CD4-positive, CD25-positive, alpha-beta regulatory T cell (primary cell): ENCODE measurements around the gene SUPT5H. TPM values are rescaled to one million over a fixed set of nuclear protein-coding genes. Genes with fewer than 3 reads are reported as not detected.

Experiments used
- ATAC-seq, 2 donors: fragments of 150-1000 bp; cut with Tn5 transposase; one replicate each; pipeline ENCODE4 v1.10.0; 2021; ENCODE audit warnings: low read depth in 2 of 2, moderate number of reproducible peaks in 2 of 2, moderate library complexity in 1 of 2
- DNase-seq, 3 donors: peaks; one replicate each; pipeline versions ENCODE4 v3.0.0 to v3.0.0-alpha.2; 2012 to 2022; ENCODE audit warnings: mixed read lengths in 1 of 3
- H3K27ac ChIP-seq: one replicate; pipeline ENCODE4 v1.7.0; 2013; ENCODE audit warnings: mild to moderate bottlenecking, low read length; ENCODE audit not compliant: insufficient read depth, poor library complexity, severe bottlenecking
- H3K27me3 ChIP-seq: one replicate; pipeline ENCODE4 v1.7.0; 2013; ENCODE audit warnings: low read length; ENCODE audit not compliant: control insufficient read depth, insufficient read depth
- H3K36me3 ChIP-seq: one replicate; pipeline ENCODE4 v1.7.0; 2013; ENCODE audit warnings: mild to moderate bottlenecking, low read length, moderate library complexity; ENCODE audit not compliant: control insufficient read depth, insufficient read depth
- H3K4me1 ChIP-seq: 2 replicates; pipeline ENCODE4 v1.7.0; 2013; ENCODE audit warnings: mild to moderate bottlenecking, low read length; ENCODE audit not compliant: insufficient read depth, control insufficient read depth, poor library complexity, severe bottlenecking
- H3K4me3 ChIP-seq: one replicate; pipeline ENCODE4 v1.7.0; 2013; ENCODE audit warnings: low read depth, mild to moderate bottlenecking, low read length, moderate library complexity
- H3K9me3 ChIP-seq, 2 experiments: 1 replicate in 1 of 2; 2 replicates in 1 of 2; pipeline ENCODE4 v1.7.0; 2013; ENCODE audit warnings: low read length in 2 of 2, mild to moderate bottlenecking in 1 of 2, moderate library complexity in 1 of 2; ENCODE audit not compliant: control insufficient read depth in 2 of 2
- H3K27ac Mint-ChIP-seq, 3 donors: one replicate each; pipeline ENCODE4 v1.8.0; 2020 to 2022; ENCODE audit warnings: mild to moderate bottlenecking in 3 of 3, mixed read lengths in 3 of 3, moderate library complexity in 2 of 3
- H3K27me3 Mint-ChIP-seq: one replicate; pipeline ENCODE4 v1.8.0; 2022; ENCODE audit warnings: mild to moderate bottlenecking, mixed read lengths
- H3K36me3 Mint-ChIP-seq: one replicate; pipeline ENCODE4 v1.8.0; 2020; ENCODE audit warnings: mixed read lengths
- H3K4me1 Mint-ChIP-seq, 4 donors: one replicate each; pipeline ENCODE4 v1.8.0; 2020 to 2022; ENCODE audit warnings: mixed read lengths in 4 of 4, mild to moderate bottlenecking in 1 of 4
- H3K4me3 Mint-ChIP-seq, 4 donors: one replicate each; pipeline ENCODE4 v1.8.0; 2020 to 2022; ENCODE audit warnings: mild to moderate bottlenecking in 4 of 4, mixed read lengths in 4 of 4, moderate library complexity in 3 of 4
- H3K9me3 Mint-ChIP-seq, 7 donors: one replicate each; pipeline ENCODE4 v1.8.0; 2020 to 2022; ENCODE audit warnings: mixed read lengths in 7 of 7, mild to moderate bottlenecking in 3 of 7, moderate library complexity in 2 of 7
- polyA plus RNA-seq, 4 donors: library from polyadenylated mRNA; unstranded; fragments of 300-500 nt; fragmentation: Illumina TruSeq; gene quantifications; one replicate each; pipeline ENCODE4 v1.2.3, GENCODE V29; 2021
- total RNA-seq: library from RNA; stranded (reverse); gene quantifications from one replicate; pipeline ENCODE4 v1.2.3, GENCODE V29; 2022

The SUPT5H gene
- total and polyA plus RNA-seq, 5 donors from 2014 or later: 75.1 to 322 (median 83.5) TPM

DNA sequence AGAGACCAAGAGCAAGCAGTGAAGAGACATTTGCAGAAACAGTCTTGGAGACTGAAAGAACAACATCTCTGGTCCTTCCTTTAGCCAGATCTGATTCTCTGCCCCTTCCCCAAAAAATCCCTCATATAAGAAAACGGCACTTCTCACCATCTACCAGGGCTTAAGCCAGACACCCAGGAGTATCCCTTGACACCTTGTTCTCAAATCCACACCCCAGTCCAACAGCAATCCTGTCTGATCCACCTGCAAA lies 34.6 kb upstream of the SUPT5H start:
- peaks cover 4 to 51% (median 38%) of the 10 kb centered on the region in 4 donors for H3K4me1 Mint-ChIP-seq

DNA sequence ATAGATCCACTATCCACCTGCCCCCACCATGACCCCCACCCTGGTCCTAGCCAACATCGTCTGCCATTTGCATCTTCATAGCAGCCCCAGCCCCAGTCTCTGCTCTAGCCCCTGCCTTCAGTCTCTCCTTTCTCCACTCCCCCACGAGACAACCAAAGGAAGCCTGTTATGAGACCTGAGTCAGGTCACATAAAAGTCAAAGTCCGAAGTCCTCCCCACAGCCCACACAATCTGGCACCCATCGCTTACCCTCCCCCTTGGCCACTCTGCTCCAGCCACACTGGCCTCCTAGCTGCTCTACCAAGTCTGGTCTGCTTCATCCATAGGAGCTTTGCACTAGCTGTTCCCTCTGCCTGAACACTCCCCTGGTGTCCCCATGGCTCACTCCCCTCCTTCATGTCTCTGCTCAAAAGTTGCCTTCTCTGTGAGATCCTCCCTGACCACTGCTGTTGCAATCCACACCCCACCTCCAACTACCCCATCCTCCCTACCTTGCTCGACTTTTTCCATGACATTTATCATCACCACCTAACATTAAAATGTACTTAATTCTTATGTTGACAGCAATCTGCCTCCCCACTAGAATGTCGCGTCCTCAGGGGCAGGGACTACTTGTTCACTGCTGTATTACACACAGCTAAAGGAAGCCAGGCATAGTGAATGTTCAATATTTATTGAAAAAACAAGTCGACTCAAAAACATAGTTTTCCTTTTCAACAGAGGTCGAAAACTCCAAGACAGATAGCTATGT lies 34.1 kb upstream of the SUPT5H start:
- peak in 1 of 3 donors; percentile 31 for DNase-seq

More for the DNA sequence above, 34.6 kb upstream of the SUPT5H start:
- Mint-ChIP-seq H3K4me3 (peak overlapping the region; percentile 95 to 99 (median 97)), H3K36me3 (peaks cover 30% of the 10 kb centered on the region), H3K27ac (peak overlapping the region; percentile 99 to 100 (median 99)), H3K9me3 (peaks cover 0 to 11% (median 0%) of the 10 kb centered on the region in 7 donors), H3K27me3 (peaks cover 27% of the 10 kb centered on the region)
- no peaks in the 10 kb centered on the region for H3K27me3 ChIP-seq
- H3K27ac ChIP-seq: peak overlapping the region; percentile 100
- no peaks in the 10 kb centered on the region for H3K9me3 ChIP-seq
- H3K4me3 ChIP-seq: peak overlapping the region; percentile 75
- no peak for ATAC-seq
- no peak for DNase-seq
- peaks cover 21% of the 10 kb centered on the region for H3K36me3 ChIP-seq
- H3K4me1 ChIP-seq: peaks cover 61% of the 10 kb centered on the region

DNA sequence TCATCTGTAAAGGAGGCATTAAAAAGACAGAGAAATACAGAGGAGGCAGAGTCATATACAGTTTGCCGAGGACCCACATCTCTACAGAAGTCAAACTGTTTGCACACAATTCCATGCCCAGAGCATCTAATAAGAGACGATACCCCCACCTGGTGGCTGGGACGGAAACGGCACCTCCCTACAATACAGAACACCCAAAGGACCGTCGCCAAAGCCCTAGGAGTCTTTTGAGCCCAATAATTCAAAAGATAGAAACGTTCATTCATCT lies 33.6 kb upstream of the SUPT5H start:
- Mint-ChIP-seq H3K4me3 (peak overlapping the region; percentile 95 to 99 (median 97)), H3K4me1 (peaks cover 4 to 45% (median 34%) of the 10 kb centered on the region in 4 donors), H3K9me3 (peaks cover 0 to 11% (median 0%) of the 10 kb centered on the region in 7 donors), H3K27me3 (peaks cover 25% of the 10 kb centered on the region), H3K36me3 (peaks cover 30% of the 10 kb centered on the region), H3K27ac (peak overlapping the region; percentile 99 to 100 (median 99))
- H3K4me3 ChIP-seq: peak overlapping the region; percentile 75
- H3K36me3 ChIP-seq: peaks cover 25% of the 10 kb centered on the region
- ATAC-seq (peak; percentile 45 to 47), DNase-seq (peak; percentile 84 to 95 (median 93))
- no peaks in the 10 kb centered on the region for H3K27me3 ChIP-seq
- H3K4me1 ChIP-seq: peaks cover 55% of the 10 kb centered on the region
- H3K9me3 ChIP-seq: no peaks in the 10 kb centered on the region
- H3K27ac ChIP-seq: peak overlapping the region; percentile 100

More for the DNA sequence above, 34.1 kb upstream of the SUPT5H start:
- Histone ChIP-seq H3K4me1 (peaks cover 56% of the 10 kb centered on the region), H3K27me3 (no peaks in the 10 kb centered on the region), H3K27ac (peak overlapping the region; percentile 100), H3K9me3 (no peaks in the 10 kb centered on the region), H3K36me3 (peaks cover 25% of the 10 kb centered on the region), H3K4me3 (peak overlapping the region; percentile 75)
- no peak for ATAC-seq
- peaks cover 4 to 46% (median 36%) of the 10 kb centered on the region in 4 donors for H3K4me1 Mint-ChIP-seq
- H3K4me3 Mint-ChIP-seq: peak overlapping the region; percentile 95 to 99 (median 97)
- H3K27ac Mint-ChIP-seq: peak overlapping the region; percentile 99 to 100 (median 99)
- H3K9me3 Mint-ChIP-seq: peaks cover 0 to 11% (median 0%) of the 10 kb centered on the region in 7 donors
- H3K27me3 Mint-ChIP-seq: peaks cover 27% of the 10 kb centered on the region
- peaks cover 30% of the 10 kb centered on the region for H3K36me3 Mint-ChIP-seq

DNA sequence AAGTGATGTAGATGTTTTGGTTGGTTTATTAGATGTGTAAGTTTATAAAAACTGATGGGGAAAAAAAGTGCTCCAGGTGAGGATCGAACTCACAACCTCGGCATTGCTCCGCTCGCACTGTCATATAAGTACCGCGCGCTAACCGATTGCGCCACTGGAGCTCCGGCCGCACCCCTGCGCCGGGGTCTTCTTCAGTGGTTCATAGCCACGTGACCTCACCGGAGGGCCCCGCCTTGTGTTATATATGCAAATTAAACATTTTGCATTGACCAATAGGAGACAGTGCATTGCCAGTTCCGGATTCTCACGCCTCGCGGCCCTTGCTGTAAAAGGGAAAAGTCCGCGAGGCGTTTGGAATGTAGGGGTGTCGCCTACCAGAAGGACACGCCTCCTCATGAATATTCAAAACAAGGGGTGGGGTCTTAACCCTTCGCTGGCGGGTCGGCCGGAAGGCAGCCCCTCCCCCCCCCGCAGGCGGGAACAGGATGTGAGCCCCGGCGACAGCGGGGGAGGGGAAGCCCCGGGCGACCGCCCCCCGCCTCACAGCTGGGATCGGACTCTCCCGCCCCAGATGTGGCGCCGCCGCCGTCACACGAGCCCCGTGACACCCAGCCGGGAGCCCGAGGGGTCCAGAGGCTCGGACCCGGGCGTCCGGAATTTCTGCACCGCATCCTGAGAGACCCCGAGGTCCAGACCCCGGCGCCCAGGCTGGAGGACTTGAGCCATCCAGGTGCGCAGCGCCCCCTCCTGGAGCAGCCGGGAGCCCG lies 33.1 kb upstream of the SUPT5H start, which contains the start of gene PLEKHG2:
TSS of gene PLEKHG2 (plus strand) at position 570 of the 767 bp plus-strand sequence. CDS start 1,418 bp downstream, outside the sequence.
- DNase-seq: peak; percentile 92 to 99 (median 97)
- Mint-ChIP-seq H3K9me3 (peaks cover 0 to 7% (median 0%) of the 10 kb centered on the region in 7 donors), H3K27ac (peak within 1 kb of the TSS; percentile 99 to 100 (median 99)), H3K4me3 (peak within 1 kb of the TSS; percentile 95 to 99 (median 97)), H3K27me3 (peaks cover 20% of the 10 kb centered on the region), H3K4me1 (peaks cover 4 to 47% (median 34%) of the 10 kb centered on the region in 4 donors), H3K36me3 (peaks cover 30% of the 10 kb centered on the region)
- H3K4me1 ChIP-seq: peaks cover 55% of the 10 kb centered on the region
- H3K36me3 ChIP-seq: peaks cover 26% of the 10 kb centered on the region
- ATAC-seq: peak; percentile 72 to 74
- H3K27me3 ChIP-seq: no peaks in the 10 kb centered on the region
- H3K9me3 ChIP-seq: no peaks in the 10 kb centered on the region
- peak within 1 kb of the TSS; percentile 75 for H3K4me3 ChIP-seq
- H3K27ac ChIP-seq: peak within 1 kb of the TSS; percentile 100

DNA sequence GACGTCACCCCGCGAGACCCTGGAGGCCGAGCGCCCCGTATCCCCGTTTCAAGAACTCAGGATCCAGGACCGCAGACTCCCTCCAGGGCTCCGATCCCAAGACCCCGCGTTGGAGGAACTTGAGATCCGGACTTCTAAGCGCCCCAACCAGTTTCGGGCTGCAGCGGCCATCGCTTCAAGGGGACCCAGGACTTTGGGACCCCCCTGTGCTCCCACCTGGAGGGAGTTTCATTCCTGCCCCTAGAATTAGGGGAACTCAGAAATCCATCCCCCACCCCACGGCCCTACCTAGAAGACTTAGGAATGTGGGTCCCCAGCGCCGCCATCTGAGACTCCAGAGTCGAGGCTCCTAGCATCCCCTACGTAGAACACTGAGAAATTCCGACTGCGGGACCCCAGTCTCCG lies 32.5 kb upstream of the SUPT5H start:
- ATAC-seq: no peak
- Histone ChIP-seq H3K9me3 (no peaks in the 10 kb centered on the region), H3K36me3 (peaks cover 20% of the 10 kb centered on the region), H3K27ac (peak overlapping the region; percentile 100), H3K4me3 (peak overlapping the region; percentile 72), H3K27me3 (no peaks in the 10 kb centered on the region), H3K4me1 (peaks cover 53% of the 10 kb centered on the region)
- Mint-ChIP-seq H3K9me3 (peaks cover 0 to 7% (median 0%) of the 10 kb centered on the region in 7 donors), H3K27me3 (peaks cover 20% of the 10 kb centered on the region), H3K4me1 (peaks cover 4 to 48% (median 34%) of the 10 kb centered on the region in 4 donors), H3K36me3 (peaks cover 28% of the 10 kb centered on the region), H3K27ac (peak overlapping the region; percentile 38 to 99 (median 99)), H3K4me3 (peak overlapping the region; percentile 95 to 99 (median 97))
- DNase-seq: no peak

DNA sequence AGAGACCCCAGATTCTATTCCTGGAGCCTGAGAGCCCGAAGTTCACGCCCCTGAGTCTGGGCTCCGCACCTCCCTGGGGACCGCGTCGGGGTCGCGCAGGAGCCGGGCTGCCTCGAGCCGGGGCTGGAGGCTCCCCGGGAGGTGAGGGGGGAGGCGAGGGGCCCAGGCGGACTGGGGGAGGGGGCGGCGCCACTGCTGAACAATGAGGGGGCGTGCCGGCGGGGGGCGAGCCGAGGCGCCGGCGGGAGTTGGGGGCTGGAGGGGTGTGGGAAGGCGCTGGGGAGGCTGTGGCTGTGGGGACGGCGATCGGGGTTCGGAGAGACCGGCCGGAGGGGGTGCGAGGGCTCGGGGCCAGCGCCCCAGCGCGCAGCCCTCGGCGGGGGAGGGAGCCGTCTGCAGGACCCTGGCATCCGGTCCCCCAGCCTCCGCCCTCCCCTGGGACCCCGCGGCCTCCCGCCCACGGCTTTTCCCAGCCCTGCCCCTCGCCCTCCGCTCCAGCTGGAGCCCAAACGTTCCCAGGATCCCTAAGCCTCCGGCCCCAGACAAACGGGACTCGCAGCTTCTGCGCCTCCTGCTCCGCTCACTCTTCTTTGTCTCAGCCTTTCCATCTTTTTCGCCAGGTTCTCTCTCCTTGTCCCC lies 32.0 kb upstream of the SUPT5H start:
- peaks cover 49% of the 10 kb centered on the region for H3K4me1 ChIP-seq
- H3K36me3 ChIP-seq: peaks cover 15% of the 10 kb centered on the region
- Mint-ChIP-seq H3K4me3 (peak overlapping the region; percentile 95 to 99 (median 97)), H3K9me3 (peaks cover 0 to 7% (median 0%) of the 10 kb centered on the region in 7 donors), H3K27me3 (peaks cover 20% of the 10 kb centered on the region), H3K4me1 (peaks cover 4 to 48% (median 34%) of the 10 kb centered on the region in 4 donors), H3K27ac (peak overlapping the region; percentile 97 to 99 (median 99)), H3K36me3 (peaks cover 23% of the 10 kb centered on the region)
- no peaks in the 10 kb centered on the region for H3K9me3 ChIP-seq
- peak overlapping the region; percentile 72 for H3K4me3 ChIP-seq
- ATAC-seq: no peak
- no peaks in the 10 kb centered on the region for H3K27me3 ChIP-seq
- peak in 2 of 3 donors; percentile 33 to 48 for DNase-seq
- H3K27ac ChIP-seq: peak overlapping the region; percentile 100

DNA sequence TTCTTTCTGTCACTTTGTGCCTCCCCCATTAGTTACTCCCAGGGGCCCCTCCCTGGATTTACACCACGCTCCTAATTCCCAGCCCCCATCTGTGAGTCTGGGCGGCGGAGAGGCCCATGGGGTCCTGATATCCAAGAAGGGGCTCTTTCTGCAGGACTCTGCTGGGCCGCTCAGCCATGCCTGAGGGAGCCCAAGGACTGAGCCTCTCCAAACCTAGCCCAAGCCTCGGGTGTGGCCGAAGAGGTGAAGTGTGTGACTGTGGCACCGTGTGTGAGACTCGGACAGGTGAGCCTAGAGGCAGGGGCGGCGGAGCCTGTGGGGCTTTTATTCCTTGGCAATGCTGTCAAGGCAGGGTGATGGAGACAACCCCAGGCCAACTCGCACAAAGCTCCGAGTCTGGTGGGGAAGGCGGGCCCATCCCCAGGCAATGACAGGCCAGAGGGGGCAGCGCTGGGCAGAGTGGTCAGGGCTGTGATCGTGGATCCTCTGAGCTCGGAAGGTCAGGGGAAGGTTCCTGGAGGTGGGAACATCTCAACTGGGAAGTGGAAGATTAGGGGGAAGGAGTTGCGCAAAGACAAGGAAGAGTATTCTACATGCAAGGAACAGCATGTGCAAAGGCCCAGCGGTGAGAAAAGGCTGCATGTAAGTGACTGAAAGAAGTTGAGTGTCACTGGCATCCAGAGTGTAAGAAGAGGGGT lies 31.3 kb upstream of the SUPT5H start:
- peaks cover 42% of the 10 kb centered on the region for H3K4me1 ChIP-seq

More for the DNA sequence above, 31.3 kb upstream of the SUPT5H start:
- peak overlapping the region; percentile 100 for H3K27ac ChIP-seq
- DNase-seq: no peak
- Mint-ChIP-seq H3K4me3 (peak overlapping the region; percentile 40 to 90 (median 84)), H3K36me3 (peaks cover 17% of the 10 kb centered on the region), H3K9me3 (peaks cover 0 to 5% (median 0%) of the 10 kb centered on the region in 7 donors), H3K27ac (peak overlapping the region; percentile 85 to 97 (median 94)), H3K27me3 (peaks cover 16% of the 10 kb centered on the region), H3K4me1 (peaks cover 4 to 43% (median 29%) of the 10 kb centered on the region in 4 donors)
- H3K36me3 ChIP-seq: peaks cover 16% of the 10 kb centered on the region
- H3K9me3 ChIP-seq: no peaks in the 10 kb centered on the region
- H3K27me3 ChIP-seq: no peaks in the 10 kb centered on the region
- peak overlapping the region; percentile 32 for H3K4me3 ChIP-seq
- ATAC-seq: no peak
